Activated CD4-positive, alpha-beta T cell treated with anti-CD3 and anti-CD28 coated beads, Interleukin-2, amount 50 U/mL, for 48 hours (primary cell): ENCODE measurements around the gene RAPGEF4.
A peak's percentile ranks its signal among the peaks of the same experiment; 100 is the strongest.
"Not testable (repeated sequence)": the region's sequence is repeated elsewhere in the genome, so short reads cannot be mapped to it uniquely, and the experiment has no call there.

Experiments
- DNase-seq, 2 experiments: peaks; one replicate each; pipeline ENCODE4 v3.0.0-alpha.2; 2020

The RAPGEF4 gene

DNA sequence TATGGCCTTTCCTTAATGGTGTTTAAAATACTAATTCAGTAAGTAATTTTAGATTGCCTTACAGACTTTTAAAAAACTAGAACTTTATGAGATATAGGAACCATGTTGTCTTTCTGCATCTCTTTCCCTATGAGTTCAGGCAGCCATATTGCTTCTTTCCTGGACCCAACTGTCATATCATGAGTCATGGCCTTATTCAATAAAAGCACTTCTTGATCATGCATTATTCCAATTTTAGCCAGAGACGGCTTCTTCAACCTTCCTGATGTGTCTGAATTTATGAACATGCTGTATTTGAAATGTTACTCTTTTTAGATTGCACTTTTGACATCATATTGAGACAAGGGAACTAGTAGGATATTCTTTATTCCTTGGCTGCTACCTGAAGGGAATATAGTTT, 274.6 kb downstream of the RAPGEF4 start:
- DNase-seq, result no peak

DNA sequence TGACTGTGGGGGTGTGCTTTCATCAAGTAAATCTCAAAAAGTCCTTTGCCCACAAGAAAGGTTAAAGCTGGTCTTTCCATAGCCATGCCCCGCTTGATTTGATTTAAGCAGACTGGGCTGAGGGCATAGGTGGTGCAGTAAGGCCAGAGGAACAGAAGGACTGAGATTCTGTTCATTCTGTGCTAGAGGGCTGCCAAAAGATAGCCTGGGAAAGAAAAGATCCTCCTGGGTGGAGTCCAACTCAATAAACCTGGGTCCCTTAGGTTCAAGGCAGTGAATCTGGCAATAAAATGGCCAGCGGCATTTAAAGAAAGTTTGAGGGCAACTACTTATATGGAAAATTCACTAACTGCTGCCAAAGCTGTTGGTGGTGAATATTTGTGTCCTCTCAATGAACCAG, 280.8 kb downstream of the RAPGEF4 start:
- DNase-seq, result no peak

DNA sequence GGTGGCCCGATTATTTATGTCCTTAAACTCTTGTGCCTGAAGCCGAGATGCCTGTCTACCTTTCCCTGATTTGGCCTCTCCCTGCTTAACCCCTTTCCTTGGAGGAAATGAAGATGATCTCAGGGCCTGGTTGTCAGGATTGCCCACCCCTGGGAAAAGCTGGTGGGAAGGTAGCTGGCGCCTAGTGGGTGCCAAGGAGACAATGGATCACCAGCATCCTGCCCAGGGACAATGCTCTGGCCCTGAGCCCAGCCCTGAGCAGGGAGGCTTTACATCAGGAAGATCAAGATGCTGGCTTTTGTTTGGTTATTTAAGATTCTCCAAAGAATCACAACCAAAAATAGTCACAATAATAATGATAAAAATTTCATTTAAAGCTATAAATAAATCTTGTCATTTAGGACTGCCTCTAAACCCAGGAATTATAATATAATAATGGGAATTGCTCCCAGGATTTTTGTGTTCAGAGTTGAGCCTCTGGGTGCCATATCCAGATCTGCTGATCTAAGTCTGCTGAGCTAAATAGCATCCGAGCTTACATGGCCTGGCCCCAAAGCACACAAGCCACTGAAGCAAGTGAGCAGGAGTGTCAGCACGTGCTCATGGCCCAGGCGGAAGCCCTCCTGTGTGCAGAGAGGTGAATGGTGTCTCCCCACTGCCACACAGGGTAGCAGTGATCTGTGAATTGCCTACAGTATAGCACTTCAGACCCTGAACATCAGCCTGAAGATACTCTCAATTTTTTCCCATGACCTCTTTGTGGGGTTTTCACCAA, 282.2 kb downstream of the RAPGEF4 start:
- no peak for DNase-seq

DNA sequence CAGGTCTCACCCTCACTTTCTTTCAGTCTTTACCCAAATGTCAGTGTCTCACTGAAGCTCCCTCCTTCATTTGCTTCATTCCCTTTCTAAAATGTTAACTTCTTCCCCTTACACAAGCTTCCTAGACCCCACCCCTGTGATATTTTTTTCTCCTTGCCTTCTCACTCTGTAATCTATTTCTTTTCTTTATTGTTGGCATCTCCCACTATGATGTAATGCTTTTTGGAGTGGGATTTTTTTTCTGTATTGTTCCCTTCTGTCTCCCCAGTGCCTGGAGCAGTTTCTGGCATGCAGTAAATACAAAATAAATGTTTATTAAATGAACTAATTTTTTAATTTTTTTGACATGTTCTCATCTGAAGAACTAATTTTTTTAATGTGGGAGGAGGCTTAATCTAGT, 284.1 kb downstream of the RAPGEF4 start:
- no peak for DNase-seq

DNA sequence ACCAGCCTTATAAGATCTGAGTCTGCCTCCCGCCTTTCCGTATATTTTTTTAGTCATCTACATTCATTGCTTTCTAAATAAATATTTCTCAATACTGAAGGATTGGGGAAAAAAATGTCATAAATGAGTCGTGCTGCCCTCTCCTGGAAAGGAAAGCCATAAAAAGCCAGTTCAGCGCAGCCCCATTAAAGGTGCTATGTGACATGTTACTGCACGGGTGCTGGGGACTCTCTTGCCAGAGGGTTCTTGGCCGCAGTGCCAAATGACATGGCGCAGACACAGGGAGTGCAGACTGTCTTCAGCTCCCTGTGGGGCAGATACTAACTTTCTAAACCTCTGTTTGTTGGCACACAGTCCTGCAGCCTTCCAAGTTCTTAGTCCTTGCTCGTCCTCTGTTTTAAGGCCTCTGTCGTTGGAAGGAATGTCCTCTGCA, 286.3 kb downstream of the RAPGEF4 start:
- no peak for DNase-seq

DNA sequence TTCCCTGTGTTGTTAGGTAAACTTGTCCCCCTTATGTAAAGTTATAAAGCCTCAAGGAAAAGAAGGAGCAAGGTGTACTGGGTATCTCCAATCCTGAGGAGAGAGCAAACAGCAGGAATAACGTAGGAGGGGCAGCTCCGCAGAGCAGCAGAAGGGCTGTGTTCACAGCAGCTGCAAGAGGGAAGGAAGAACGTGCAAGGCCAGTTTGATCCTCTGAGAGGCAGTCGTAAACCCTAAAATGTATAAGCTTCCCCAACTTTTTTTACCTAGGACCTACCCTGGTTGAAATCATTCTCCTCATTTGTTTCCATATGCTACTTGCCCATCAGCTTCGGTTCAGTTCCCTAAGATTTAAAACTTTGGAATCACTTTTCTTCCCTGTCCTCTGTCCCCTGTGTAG, 288.1 kb downstream of the RAPGEF4 start:
- no peak for DNase-seq

DNA sequence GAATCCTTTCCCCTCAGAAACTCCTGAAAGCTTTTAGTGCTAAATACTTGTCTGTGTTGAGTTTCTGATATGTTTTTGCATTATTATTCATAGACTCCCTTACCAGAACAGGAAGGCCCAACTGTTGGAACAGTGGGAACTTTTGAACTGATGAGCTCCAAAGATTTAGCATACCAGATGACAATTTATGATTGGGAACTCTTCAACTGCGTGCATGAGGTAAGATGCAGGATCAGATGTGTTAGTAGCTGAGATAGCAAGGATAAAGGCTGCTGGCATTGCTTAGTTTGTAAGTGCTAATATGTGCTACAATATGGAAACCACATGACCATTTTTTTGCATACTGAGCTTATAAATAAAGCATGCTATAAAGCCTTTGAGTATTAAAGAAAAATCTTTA, 290.8 kb downstream of the RAPGEF4 start:
- no peak for DNase-seq

DNA sequence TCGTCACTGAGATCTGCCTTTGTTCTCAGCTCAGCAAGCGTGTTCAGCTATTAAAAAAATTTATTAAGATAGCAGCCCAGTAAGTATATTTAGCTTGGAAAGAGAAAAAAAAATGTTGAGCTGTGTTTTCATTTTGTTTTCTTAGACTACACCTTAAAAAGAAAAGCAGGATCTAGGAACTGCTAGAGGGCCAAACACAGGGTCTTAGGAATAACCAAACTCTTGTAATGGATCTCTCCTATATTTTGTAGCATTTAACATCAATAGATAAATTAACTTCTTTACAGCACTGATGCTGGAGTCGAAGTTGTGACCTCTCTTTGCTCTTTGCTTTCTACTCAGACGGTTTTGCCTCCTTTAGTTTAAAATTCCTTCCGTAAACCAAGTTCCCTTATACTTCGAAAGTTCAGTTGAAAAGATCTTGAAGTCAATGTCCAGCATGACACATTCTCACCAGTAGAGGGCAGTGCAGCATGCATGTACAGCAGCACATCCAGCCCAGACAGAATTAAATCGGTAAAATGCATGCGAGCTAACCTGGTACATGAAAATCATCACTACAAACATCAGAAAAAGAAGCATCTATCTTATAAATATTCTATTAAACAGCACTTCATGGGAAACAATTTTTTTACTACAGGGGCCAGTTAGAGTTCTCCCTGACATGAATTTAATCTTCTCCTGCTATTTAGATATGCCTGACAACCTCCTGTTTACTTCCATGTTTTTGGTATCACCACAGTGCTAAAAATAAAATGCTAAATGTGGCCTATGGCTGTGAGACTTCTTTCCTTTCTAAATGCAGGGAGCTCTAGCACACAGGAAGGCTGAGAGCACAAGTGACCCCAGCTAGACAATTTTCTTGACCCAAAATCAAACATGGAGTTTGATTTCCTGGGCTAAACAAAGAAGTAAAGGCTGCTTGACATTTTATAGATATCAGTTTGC, 291.8 kb downstream of the RAPGEF4 start:
- DNase-seq, result peak; percentile 81 to 82

DNA sequence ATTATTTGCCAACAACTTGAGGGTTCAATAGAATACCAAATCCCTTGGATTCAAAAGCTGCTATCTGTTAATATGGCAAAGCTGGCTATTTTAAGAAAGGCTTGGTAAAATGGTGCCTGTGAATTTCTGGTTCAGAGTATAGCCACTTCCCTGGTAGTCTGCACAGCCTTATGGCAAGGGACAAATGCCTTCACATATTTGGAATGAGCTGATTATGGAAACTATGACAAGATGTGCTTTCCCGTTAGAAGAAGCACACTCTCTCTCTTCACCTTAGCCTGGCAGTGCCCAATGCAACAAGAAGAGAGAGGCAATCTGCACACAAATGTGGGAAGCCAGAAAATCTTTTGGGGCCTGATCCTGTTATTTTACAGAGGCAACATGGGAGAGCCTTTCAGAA, 292.5 kb downstream of the RAPGEF4 start:
- DNase-seq, result no peak

DNA sequence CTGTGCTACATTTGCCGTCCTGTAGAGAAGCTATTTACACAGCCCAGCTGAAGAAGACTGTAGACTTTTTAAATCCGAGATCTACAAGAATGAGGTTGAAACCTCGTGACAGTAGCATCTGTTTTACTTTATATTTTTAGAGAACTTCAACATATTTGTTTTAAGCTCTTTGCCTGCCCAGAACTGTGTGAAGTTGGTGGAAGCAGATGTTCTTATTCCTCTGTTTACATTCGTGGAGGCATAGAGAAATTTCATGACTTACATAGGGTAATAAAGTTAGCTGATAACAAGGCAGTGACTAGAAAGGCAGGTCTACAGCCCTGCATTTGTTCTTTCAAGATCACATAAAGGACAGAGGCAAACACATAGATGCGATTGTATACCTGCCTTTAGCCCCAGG, 293.0 kb downstream of the RAPGEF4 start:
- no peak for DNase-seq

DNA sequence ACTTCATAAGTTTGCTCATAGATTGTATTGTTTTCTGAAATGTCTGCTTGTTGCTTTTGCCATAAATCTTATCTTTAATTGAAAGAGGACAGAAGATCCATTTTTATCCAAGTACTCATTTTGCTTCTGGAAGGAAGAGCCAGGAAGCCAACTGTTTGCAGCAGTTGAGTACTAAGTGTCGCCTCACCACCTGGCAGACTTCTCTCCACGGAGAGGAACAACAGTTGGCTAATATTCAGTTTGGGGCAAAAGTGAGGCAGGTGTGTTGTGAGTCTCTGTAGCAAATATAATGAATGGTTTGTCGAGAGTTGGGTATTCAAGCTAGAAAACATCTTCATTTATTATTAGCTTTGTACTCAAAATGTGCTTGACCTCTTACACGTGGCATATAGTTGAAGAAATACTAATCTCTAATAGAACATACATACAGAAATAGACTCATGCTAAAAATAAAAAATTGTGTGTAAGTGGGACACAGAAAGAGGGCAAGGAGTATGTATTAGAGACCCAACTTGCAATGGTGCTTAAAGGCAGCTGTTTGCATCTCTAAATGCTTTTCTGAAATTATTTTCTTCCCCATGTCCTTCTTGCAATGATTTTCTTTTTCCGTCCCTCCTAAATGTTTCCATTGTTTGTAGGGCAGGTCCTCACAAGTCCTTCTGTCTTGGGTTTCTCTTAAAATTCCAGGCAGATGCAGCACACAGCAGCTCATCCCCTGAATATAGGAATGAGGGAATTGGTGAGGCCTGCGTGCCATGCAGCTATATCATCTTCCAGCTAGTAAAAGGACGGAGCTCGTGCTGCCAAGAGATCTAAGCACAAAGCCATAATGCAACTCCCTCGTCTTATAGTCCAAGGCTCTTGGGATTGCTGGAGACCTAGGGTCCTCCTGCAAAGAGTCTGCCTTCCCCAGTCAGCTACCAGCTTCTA, 295.2 kb downstream of the RAPGEF4 start:
- DNase-seq, result no peak

DNA sequence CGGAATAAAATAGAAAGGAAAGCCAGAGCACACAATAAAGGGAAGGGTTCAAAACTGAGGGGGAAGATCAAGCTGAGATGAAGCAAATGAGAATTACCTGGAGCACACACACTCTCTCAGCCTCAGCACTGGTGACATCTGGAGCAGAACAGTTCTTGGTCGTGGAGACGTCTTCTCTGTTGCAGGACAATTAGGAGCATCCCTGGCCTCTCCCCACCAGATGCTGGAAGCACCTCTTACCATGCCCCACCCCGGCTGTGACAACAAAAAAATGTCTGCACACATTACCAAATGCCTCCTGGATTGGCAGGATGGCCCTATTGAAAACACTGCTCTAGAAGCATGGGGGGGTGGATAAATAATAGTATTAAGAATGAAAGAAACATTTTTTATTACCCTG, 296.4 kb downstream of the RAPGEF4 start:
- DNase-seq, result no peak

DNA sequence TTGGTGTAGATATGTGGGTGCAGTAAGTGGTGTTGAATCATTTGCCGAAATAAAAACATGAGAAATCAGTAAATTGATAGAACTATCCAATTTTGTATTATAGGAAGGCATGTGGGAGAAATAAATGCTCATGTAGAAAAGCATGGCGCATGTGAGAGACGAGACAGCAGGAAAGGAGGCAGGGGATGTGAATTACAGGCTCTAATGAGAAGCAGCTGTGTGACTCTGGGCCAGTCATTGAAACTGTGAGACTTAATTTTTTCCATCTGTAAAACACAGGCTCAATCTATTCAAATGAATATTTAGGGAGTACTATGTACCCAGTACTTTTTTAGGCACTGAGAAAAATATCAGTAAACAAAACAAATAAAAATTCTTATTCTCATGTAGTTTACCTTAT, 297.4 kb downstream of the RAPGEF4 start:
- DNase-seq, result no peak

DNA sequence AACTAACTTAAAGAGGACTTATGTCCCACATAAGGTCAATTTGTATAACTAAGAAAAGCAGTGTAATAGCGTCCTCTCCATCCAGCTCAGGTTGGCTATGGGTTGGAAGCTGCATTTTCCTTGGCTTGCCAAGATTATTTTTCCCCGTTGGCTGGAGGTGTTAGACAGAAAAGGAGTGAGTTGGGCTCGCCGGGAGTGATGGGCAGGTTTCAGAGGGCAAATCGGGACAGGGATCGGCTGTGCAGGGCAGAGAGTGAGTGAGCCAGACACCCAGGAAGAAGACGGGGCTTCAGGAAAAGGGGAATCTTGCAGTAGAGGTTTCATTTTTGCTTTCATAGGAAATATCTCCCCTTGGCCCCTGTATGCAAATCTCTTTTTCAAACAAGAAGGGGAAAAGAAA, 298.5 kb downstream of the RAPGEF4 start:
- no peak for DNase-seq

DNA sequence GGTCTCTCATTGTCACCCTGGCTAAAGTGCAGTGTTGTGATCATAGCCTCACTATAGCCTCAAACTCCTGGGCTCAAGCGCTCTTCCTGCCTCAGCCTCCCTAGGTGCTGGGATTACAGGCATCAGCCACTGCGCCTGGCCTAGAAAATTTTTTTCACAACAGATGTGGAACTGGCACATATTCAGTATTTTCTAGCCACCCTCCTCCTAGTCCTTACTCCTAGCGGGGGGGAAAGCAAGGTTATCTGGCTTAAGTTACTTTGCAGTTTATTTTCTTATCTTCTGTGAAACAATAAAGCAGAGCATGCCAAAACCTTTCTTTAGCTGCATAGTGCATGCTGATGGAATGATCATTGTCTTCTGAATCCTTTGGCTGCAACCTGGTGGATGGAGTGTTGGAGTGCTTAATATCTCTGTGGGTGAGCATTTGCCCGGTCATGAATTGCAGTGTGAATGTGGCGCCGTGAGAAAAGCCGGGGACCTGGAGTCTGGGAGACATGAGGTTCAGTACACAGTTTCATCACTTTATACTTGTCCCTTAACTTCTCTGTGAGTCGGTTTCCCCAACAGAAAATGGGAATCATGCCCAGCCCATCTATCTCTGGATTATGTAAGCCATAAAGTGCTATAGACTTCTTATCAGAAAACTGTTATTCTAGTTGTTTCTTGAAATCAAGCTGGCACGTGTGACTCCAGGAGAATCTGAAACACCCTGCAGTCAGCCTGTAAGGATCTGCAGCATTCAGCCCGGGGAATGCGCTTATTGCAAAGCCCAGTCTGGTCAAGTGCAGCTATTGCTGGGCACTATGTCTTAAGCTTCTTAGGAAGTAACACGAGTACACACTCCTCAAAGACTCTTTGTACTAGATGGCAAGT, 301.8 kb downstream of the RAPGEF4 start:
- no peak for DNase-seq

DNA sequence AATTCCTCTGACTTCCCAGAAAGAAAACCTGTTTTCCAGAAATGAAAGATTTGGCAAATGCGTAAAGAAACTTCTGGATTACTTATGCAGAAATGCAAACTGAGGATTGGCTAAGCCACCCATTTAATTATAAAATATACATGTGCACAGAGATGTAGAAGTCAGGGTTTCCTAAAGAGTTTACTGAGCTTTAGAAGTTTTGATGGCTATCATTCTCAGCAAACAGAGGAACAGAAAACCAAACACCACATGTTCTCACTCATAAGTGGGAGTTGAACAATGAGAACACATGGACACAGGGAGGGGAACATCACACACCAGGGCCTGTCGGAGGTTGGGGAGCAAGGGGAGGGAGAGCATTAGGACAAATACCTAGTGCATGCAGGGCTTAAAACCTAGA, 302.6 kb downstream of the RAPGEF4 start:
- DNase-seq, result not testable (repeated sequence)

DNA sequence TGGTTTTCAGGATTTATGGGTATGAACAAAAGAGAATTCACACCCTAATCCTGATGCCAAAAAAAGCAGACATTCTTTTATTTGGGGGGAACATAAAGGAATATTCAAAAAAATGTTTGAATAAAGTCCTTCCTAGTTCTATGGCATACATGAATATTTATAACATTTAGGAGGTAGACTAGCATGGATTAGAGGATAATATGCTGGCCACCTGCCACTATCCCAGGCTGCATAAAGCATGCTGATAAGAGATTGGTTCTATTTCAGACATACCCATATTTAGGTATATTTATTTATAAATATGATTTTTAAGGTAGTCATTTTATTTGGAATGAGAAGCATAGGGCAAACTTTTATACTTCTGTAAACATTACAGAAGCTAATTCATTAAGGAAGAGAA, 305.1 kb downstream of the RAPGEF4 start:
- DNase-seq, result no peak

DNA sequence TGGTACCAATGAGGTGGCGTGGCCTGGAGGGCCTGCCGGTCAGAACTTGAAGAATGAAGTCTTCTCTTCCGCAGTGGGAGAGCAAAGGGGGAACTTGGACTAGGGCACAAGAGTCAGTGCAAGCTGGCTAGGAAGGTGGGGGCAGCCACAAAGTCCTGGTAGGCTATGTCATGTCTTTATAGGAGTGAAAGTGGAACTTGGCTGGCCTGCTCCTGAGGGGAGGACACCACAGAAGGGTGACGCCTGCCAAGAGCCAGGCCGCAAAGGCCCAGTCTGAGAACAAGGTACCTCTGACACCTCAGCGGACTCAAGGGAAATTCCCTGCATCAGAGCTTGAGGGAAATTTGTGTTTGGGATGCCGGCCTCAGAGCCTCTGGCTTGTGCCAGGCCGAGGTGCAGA, 307.8 kb downstream of the RAPGEF4 start:
- DNase-seq, result no peak

DNA sequence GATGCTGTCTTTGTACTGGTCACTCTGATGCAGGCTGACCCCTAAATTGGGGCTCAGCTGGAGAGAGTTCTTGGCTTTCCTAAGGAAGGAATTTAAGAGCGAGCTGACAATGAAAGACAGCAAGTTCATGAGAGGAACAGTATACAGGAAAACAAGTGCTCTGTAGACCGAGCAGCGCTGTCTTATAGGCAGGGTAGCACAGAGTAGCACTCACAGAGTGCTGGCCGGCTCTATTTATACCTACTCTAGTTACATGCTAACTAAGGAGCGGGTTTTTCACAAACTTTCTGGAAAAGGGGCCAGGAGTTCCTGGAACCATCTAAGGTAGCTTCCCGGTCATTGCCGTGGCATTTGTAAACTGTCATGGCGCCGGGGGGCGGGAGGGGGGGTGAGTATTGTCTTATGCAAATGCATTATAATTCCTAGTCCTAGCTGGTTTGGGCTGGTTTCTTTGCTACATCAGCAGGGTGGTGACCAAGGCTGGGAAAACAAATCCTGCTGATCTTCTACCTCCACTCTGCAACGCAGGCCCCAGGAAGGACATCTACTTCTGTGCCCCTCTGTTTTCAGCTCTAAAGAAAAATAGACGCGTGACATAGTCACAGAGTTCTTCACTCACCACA, 308.4 kb downstream of the RAPGEF4 start:
- DNase-seq, result no peak

DNA sequence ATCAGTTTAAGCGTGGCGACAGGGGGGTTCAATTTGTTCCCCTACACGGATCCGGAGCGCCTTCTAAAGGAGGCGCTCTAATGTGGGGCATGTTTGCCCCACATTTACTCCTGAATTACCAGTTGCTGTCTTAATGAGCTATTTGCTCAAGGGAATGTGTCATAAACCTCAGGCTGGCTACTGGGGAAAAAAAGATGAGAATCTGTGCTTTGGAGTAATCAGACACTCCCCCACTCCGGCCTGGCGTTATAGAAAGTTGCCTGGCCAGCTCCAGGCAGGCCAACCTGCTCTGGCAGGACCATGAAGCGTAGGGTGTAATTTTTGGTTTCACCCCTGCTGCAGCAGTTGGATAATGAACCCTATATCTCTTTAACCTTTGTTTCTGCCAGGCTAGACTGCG, 309.0 kb downstream of the RAPGEF4 start:
- no peak for DNase-seq

DNA sequence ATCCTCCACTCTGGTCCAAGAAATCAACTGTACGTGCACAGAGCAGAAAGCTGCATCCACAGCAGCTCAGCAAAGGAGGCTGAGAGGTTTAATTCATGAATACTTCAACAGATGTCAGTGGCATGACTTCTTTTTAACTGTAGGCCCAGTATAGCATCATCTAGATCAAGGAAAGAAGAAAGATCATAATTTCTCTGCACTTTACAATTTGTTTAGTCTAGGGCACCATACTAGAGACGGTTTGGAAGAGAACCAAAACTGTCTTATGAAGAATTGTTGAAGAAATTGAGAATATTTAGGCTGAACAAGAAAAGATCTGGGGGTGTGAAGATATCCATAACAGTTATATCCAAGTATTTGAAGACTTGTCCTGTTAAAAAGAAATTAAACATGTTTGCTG, 309.5 kb downstream of the RAPGEF4 start:
- DNase-seq, result no peak

DNA sequence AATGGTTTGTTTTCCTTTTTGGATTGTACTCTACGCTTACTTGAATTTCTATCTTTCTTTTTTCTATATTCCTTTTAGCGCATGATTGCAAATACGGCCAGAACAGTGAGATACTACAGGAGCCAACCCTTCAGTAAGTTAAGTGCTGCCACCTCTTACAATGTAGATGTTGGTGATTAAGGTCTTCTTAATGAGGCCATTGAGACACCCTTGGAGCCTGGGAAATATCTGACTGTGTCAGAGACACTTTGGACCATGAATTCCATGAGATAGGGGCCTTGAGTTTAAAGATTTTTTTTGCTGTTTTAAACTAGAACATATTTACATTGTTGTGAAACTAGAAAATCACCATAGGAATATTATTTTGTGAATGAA, 312.9 kb downstream of the RAPGEF4 start:
- no peak for DNase-seq
